ENCODE results near the gene BPTF.

GRCh38 chr17:67993998-67994361 lies 168.7 kb downstream of the BPTF start:
- no peak for TF ChIP-seq TAF1 (IDR thresholded peaks at IDR 0.05; ENCODE audit: borderline replicate concordance, insufficient read depth, low read length)
- no peak for TF ChIP-seq POLR2AphosphoS5 (IDR thresholded peaks at IDR 0.05; ENCODE audit: low read depth, low read length)
